ENCODE measurements around the gene WBP2NL.

The WBP2NL gene

GRCh38 chr22:42026705-42027104 is 28.1 kb downstream of the WBP2NL start:
- ATAC-seq (replicated peaks), result no peak
- Mint-ChIP-seq H3K4me3 (no peak overlapping the region), H3K9me3 (no peaks in the 10 kb centered on the region), H3K4me1 (peaks cover 16 to 32% of the 10 kb centered on the region in 2 donors), H3K27me3 (no peaks in the 10 kb centered on the region), H3K36me3 (peaks cover 0 to 8% of the 10 kb centered on the region in 2 donors), H3K27ac (no peak overlapping the region)
- DNase-seq, result no peak

GRCh38 chr22:42033263-42034181 is 34.9 kb downstream of the WBP2NL start:
- DNase-seq, result no peak
- Mint-ChIP-seq H3K4me3 (no peak overlapping the region), H3K27me3 (no peaks in the 10 kb centered on the region), H3K36me3 (peaks cover 21 to 31% of the 10 kb centered on the region in 2 donors), H3K4me1 (peaks cover 15 to 23% of the 10 kb centered on the region in 2 donors), H3K27ac (peak overlapping the region; percentile 51), H3K9me3 (peaks cover 13 to 14% of the 10 kb centered on the region in 2 donors)
- ATAC-seq (replicated peaks), result no peak

- Mint-ChIP-seq H3K27me3 (no peaks in the 10 kb centered on the region), H3K4me3 (no peak overlapping the region), H3K36me3 (peaks cover 21 to 36% of the 10 kb centered on the region in 2 donors), H3K27ac (no peak overlapping the region), H3K9me3 (peaks cover 13 to 14% of the 10 kb centered on the region in 2 donors), H3K4me1 (peaks cover 20 to 30% of the 10 kb centered on the region in 2 donors)
- DNase-seq, result no peak
- no peak for ATAC-seq (replicated peaks)
Measured at GRCh38 chr22:42035256-42035655, 36.7 kb downstream of the WBP2NL start.

GRCh38 chr22:42039271-42039670 is 40.7 kb downstream of the WBP2NL start:
- Mint-ChIP-seq H3K4me3 (no peak overlapping the region), H3K9me3 (peaks cover 12 to 15% of the 10 kb centered on the region in 2 donors), H3K4me1 (peaks cover 12 to 14% of the 10 kb centered on the region in 2 donors), H3K27ac (no peak overlapping the region), H3K27me3 (no peaks in the 10 kb centered on the region), H3K36me3 (peaks cover 24 to 33% of the 10 kb centered on the region in 2 donors)
- no peak for DNase-seq
- no peak for ATAC-seq (replicated peaks)

GRCh38 chr22:42041784-42042183 is 43.2 kb downstream of the WBP2NL start:
- ATAC-seq (replicated peaks), result no peak
- Mint-ChIP-seq H3K27ac (no peak overlapping the region), H3K36me3 (peaks cover 17 to 24% of the 10 kb centered on the region in 2 donors), H3K4me1 (peaks cover 8 to 10% of the 10 kb centered on the region in 2 donors), H3K9me3 (peaks cover 7 to 12% of the 10 kb centered on the region in 2 donors), H3K27me3 (no peaks in the 10 kb centered on the region), H3K4me3 (no peak overlapping the region)
- DNase-seq, result no peak

GRCh38 chr22:42050641-42051180 is 52.1 kb downstream of the WBP2NL start:
- Mint-ChIP-seq H3K36me3 (no peaks in the 10 kb centered on the region), H3K27ac (no peak overlapping the region), H3K9me3 (no peaks in the 10 kb centered on the region), H3K27me3 (no peaks in the 10 kb centered on the region), H3K4me3 (no peak overlapping the region), H3K4me1 (peaks cover 8 to 12% of the 10 kb centered on the region in 2 donors)
- DNase-seq (no peak), ATAC-seq (replicated peaks) (no peak)

- Mint-ChIP-seq H3K9me3 (peaks cover 6 to 11% of the 10 kb centered on the region in 2 donors), H3K27ac (peak overlapping the region; percentile 48), H3K36me3 (peaks cover 6 to 9% of the 10 kb centered on the region in 2 donors), H3K4me3 (no peak overlapping the region), H3K27me3 (no peaks in the 10 kb centered on the region), H3K4me1 (peaks cover 8 to 12% of the 10 kb centered on the region in 2 donors)
- DNase-seq (no peak), ATAC-seq (replicated peaks) (peak; percentile 56 to 68)
Measured at GRCh38 chr22:42052765-42053164, 54.2 kb downstream of the WBP2NL start.

GRCh38 chr22:42056757-42057511 is 58.3 kb downstream of the WBP2NL start:
- ATAC-seq (replicated peaks), result no peak
- H3K9me3 Mint-ChIP-seq, result peaks cover 8 to 16% of the 10 kb centered on the region in 2 donors
- H3K4me3 Mint-ChIP-seq, result no peak overlapping the region
- H3K27me3 Mint-ChIP-seq, result no peaks in the 10 kb centered on the region
- no peak overlapping the region for H3K27ac Mint-ChIP-seq
- no peak for DNase-seq
- peaks cover 35 to 39% of the 10 kb centered on the region in 2 donors for H3K36me3 Mint-ChIP-seq
- peaks cover 8 to 12% of the 10 kb centered on the region in 2 donors for H3K4me1 Mint-ChIP-seq

- H3K4me3 Mint-ChIP-seq, result no peak overlapping the region
- DNase-seq, result no peak
- ATAC-seq (replicated peaks), result no peak
- no peaks in the 10 kb centered on the region for H3K27me3 Mint-ChIP-seq
- peaks cover 0 to 2% of the 10 kb centered on the region in 2 donors for H3K4me1 Mint-ChIP-seq
- H3K27ac Mint-ChIP-seq, result no peak overlapping the region
- peaks cover 8 to 16% of the 10 kb centered on the region in 2 donors for H3K9me3 Mint-ChIP-seq
- peaks cover 50 to 63% of the 10 kb centered on the region in 2 donors for H3K36me3 Mint-ChIP-seq
Measured at GRCh38 chr22:42060489-42060888, 61.9 kb downstream of the WBP2NL start.

- Mint-ChIP-seq H3K36me3 (peaks cover 53 to 66% of the 10 kb centered on the region in 2 donors), H3K4me1 (peaks cover 0 to 5% of the 10 kb centered on the region in 2 donors), H3K27ac (no peak overlapping the region), H3K4me3 (no peak overlapping the region), H3K9me3 (peaks cover 8 to 16% of the 10 kb centered on the region in 2 donors), H3K27me3 (no peaks in the 10 kb centered on the region)
- DNase-seq (no peak), ATAC-seq (replicated peaks) (no peak)
Measured at GRCh38 chr22:42061041-42061440, 62.5 kb downstream of the WBP2NL start.

GRCh38 chr22:42062506-42063170 is 64.0 kb downstream of the WBP2NL start:
- Mint-ChIP-seq H3K27ac (no peak overlapping the region), H3K4me1 (peaks cover 0 to 5% of the 10 kb centered on the region in 2 donors), H3K4me3 (no peak overlapping the region), H3K27me3 (no peaks in the 10 kb centered on the region), H3K36me3 (peaks cover 54 to 71% of the 10 kb centered on the region in 2 donors), H3K9me3 (peaks cover 2 to 5% of the 10 kb centered on the region in 2 donors)
- ATAC-seq (replicated peaks), result no peak
- DNase-seq, result no peak

GRCh38 chr22:42064629-42065028 is 66.0 kb downstream of the WBP2NL start:
- peaks cover 5 to 7% of the 10 kb centered on the region in 2 donors for H3K4me1 Mint-ChIP-seq
- no peaks in the 10 kb centered on the region for H3K9me3 Mint-ChIP-seq
- DNase-seq (no peak), ATAC-seq (replicated peaks) (no peak)
- H3K4me3 Mint-ChIP-seq, result no peak overlapping the region
- H3K36me3 Mint-ChIP-seq, result peaks cover 47 to 64% of the 10 kb centered on the region in 2 donors
- no peak overlapping the region for H3K27ac Mint-ChIP-seq
- no peaks in the 10 kb centered on the region for H3K27me3 Mint-ChIP-seq

- Mint-ChIP-seq H3K9me3 (no peaks in the 10 kb centered on the region), H3K27ac (no peak overlapping the region), H3K4me3 (no peak overlapping the region), H3K36me3 (peaks cover 42 to 57% of the 10 kb centered on the region in 2 donors), H3K27me3 (no peaks in the 10 kb centered on the region), H3K4me1 (peaks cover 7 to 14% of the 10 kb centered on the region in 2 donors)
- ATAC-seq (replicated peaks), result no peak
- no peak for DNase-seq
Measured at GRCh38 chr22:42065438-42066125, 67.0 kb downstream of the WBP2NL start.

All from stimulated activated naive B cell treated with anti-CD40 and anti-IgM and Interleukin-4, amounts not matched to agents 10 μg/mL and 1 μg/mL and 100 μg/mL, for 72 hours (primary cell).